ENCODE data around the gene RABGAP1.

Gene RABGAP1

DNA sequence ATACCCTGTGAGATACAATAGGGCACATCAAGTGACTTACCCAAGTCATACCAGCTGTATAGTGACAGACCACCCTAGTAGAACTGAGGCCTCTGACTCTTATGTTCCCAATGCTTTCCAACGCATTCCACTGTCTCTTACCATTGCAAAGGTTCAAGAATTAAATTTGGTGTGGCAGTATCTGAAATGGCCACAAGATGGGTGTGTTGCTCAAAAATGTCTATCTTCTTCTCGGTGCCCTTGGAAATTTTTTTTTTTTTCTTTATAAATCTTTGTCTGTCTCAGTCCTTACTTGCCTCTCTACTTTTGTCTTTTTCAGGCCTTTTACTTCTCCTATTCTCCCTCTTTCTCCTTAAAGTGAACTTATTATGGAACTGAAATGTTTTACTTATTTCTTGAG lies 141.0 kb downstream of the RABGAP1 start:
- FAIRE-seq (peak; percentile 20), DNase-seq (ENCODE audit: insufficient read length, low spot score) (no peak)
- TF ChIP-seq POLR2AphosphoS5 (IDR thresholded peaks at IDR 0.05; ENCODE audit: low read depth, low read length) (no peak), TAF1 (IDR thresholded peaks at IDR 0.05; ENCODE audit: low read depth, low read length) (no peak), POU2F2 (IDR thresholded peaks at IDR 0.05; ENCODE audit: low read depth, low read length) (no peak), SPI1 (IDR thresholded peaks at IDR 0.05; ENCODE audit: low read depth, low read length) (no peak), PAX5 (IDR thresholded peaks at IDR 0.05; ENCODE audit: insufficient read depth, low read length, severe bottlenecking) (no peak), POLR2A (IDR thresholded peaks at IDR 0.05; ENCODE audit: low read depth, low read length) (no peak)

DNA sequence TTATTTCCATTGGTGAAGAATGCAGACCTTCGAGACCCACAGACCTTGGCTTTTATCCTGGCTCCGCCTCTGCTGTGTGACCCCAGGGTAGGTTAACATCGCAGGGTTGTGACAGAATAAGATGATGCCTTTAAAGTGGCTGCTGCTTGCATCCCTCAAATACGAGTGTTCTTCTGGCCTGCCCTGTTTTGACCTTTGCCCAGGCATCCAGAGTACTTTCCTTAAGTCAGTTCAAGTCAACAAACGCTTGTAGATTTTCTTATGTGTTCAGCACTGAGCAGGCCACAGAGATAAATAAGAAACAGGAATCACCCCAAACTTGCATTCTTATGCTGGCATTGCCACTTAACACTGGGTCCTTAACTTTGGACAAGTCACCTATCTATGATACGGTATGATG lies 142.9 kb downstream of the RABGAP1 start:
- no peak for FAIRE-seq
- TF ChIP-seq SPI1 (IDR thresholded peaks at IDR 0.05; ENCODE audit: low read depth, low read length) (no peak), TAF1 (IDR thresholded peaks at IDR 0.05; ENCODE audit: low read depth, low read length) (no peak), PAX5 (IDR thresholded peaks at IDR 0.05; ENCODE audit: insufficient read depth, low read length, severe bottlenecking) (no peak), POU2F2 (IDR thresholded peaks at IDR 0.05; ENCODE audit: low read depth, low read length) (no peak), POLR2AphosphoS5 (IDR thresholded peaks at IDR 0.05; ENCODE audit: low read depth, low read length) (no peak), POLR2A (IDR thresholded peaks at IDR 0.05; ENCODE audit: low read depth, low read length) (no peak)
- no peak for DNase-seq (ENCODE audit: insufficient read length, low spot score)

GRCh38 chr9:123084256-123084655 lies 143.4 kb downstream of the RABGAP1 start:
- no peak for FAIRE-seq
- no peak for DNase-seq (ENCODE audit: insufficient read length, low spot score)
- no peak for TF ChIP-seq PAX5 (IDR thresholded peaks at IDR 0.05; ENCODE audit: insufficient read depth, low read length, severe bottlenecking)
- TF ChIP-seq SPI1 (IDR thresholded peaks at IDR 0.05; ENCODE audit: low read depth, low read length) = no peak
- TF ChIP-seq POLR2A (IDR thresholded peaks at IDR 0.05; ENCODE audit: low read depth, low read length) = no peak
- TF ChIP-seq POLR2AphosphoS5 (IDR thresholded peaks at IDR 0.05; ENCODE audit: low read depth, low read length) = no peak
- TF ChIP-seq POU2F2 (IDR thresholded peaks at IDR 0.05; ENCODE audit: low read depth, low read length) = no peak

DNA sequence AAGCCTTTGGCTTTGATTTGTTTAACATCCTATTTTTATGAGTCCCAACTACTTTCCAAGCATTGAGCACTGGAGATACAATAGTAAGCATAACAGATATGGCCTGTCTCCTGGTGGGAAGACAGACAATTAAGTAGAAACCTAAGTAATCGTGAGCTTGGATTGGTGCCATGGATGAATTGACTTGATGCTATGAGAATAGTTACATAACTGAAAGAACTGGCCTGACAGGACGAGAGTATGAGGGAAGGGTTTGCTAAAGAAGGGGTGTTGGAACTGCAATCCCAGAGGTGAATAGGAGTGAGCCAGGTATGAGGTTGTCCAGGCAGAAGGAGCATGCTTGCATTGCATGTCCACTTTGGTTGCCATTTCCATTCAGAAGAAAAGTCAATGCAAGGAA lies 145.1 kb downstream of the RABGAP1 start:
- FAIRE-seq (no peak), DNase-seq (ENCODE audit: insufficient read length, low spot score) (no peak)
- TF ChIP-seq TAF1 (IDR thresholded peaks at IDR 0.05; ENCODE audit: low read depth, low read length) (no peak), POLR2A (IDR thresholded peaks at IDR 0.05; ENCODE audit: low read depth, low read length) (no peak), PAX5 (IDR thresholded peaks at IDR 0.05; ENCODE audit: insufficient read depth, low read length, severe bottlenecking) (no peak), SPI1 (IDR thresholded peaks at IDR 0.05; ENCODE audit: low read depth, low read length) (no peak), POU2F2 (IDR thresholded peaks at IDR 0.05; ENCODE audit: low read depth, low read length) (no peak), POLR2AphosphoS5 (IDR thresholded peaks at IDR 0.05; ENCODE audit: low read depth, low read length) (no peak)

- FAIRE-seq (no peak), DNase-seq (ENCODE audit: insufficient read length, low spot score) (no peak)
- TF ChIP-seq SPI1 (IDR thresholded peaks at IDR 0.05; ENCODE audit: low read depth, low read length) (no peak), TAF1 (IDR thresholded peaks at IDR 0.05; ENCODE audit: low read depth, low read length) (no peak), POLR2A (IDR thresholded peaks at IDR 0.05; ENCODE audit: low read depth, low read length) (no peak), POU2F2 (IDR thresholded peaks at IDR 0.05; ENCODE audit: low read depth, low read length) (no peak), POLR2AphosphoS5 (IDR thresholded peaks at IDR 0.05; ENCODE audit: low read depth, low read length) (no peak), PAX5 (IDR thresholded peaks at IDR 0.05; ENCODE audit: insufficient read depth, low read length, severe bottlenecking) (no peak)
Measured at GRCh38 chr9:123087359-123087888, 146.6 kb downstream of the RABGAP1 start.

- DNase-seq (ENCODE audit: insufficient read length, low spot score) = no peak
- peak; percentile 59 for FAIRE-seq
Measured at GRCh38 chr9:123089040-123089439, 148.2 kb downstream of the RABGAP1 start.

DNA sequence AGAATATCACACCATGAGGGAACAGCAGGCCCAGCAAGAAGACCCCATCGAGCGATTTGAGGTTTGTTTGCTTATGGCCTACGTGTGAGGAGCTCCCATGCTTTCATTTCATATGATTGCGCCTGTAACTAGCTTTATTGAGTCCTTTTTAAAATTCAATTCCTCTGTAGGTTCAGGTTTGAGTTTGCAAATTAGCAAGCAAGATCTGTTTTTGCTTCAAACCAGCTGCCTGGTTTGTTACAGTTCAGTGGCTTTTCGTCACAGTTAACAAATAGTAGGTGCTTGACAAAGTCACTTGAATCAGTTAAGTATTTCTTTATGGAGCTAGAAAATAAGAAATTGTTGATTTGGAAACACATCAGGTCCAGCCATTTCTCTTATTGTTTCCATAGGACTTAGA lies 149.0 kb downstream of the RABGAP1 start:
- DNase-seq (ENCODE audit: insufficient read length, low spot score) (no peak), FAIRE-seq (peak; percentile 59)
- TF ChIP-seq POLR2A (IDR thresholded peaks at IDR 0.05; ENCODE audit: low read depth, low read length) (no peak), PAX5 (IDR thresholded peaks at IDR 0.05; ENCODE audit: insufficient read depth, low read length, severe bottlenecking) (no peak), SPI1 (IDR thresholded peaks at IDR 0.05; ENCODE audit: low read depth, low read length) (no peak), POU2F2 (IDR thresholded peaks at IDR 0.05; ENCODE audit: low read depth, low read length) (no peak), POLR2AphosphoS5 (IDR thresholded peaks at IDR 0.05; ENCODE audit: low read depth, low read length) (no peak), TAF1 (IDR thresholded peaks at IDR 0.05; ENCODE audit: low read depth, low read length) (no peak)

More at GRCh38 chr9:123089040-123089439, 148.2 kb downstream of the RABGAP1 start:
- TF ChIP-seq SPI1 (IDR thresholded peaks at IDR 0.05; ENCODE audit: low read depth, low read length) (no peak), PAX5 (IDR thresholded peaks at IDR 0.05; ENCODE audit: insufficient read depth, low read length, severe bottlenecking) (no peak), POLR2A (IDR thresholded peaks at IDR 0.05; ENCODE audit: low read depth, low read length) (no peak), POU2F2 (IDR thresholded peaks at IDR 0.05; ENCODE audit: low read depth, low read length) (no peak), TAF1 (IDR thresholded peaks at IDR 0.05; ENCODE audit: low read depth, low read length) (no peak), POLR2AphosphoS5 (IDR thresholded peaks at IDR 0.05; ENCODE audit: low read depth, low read length) (no peak)

DNA sequence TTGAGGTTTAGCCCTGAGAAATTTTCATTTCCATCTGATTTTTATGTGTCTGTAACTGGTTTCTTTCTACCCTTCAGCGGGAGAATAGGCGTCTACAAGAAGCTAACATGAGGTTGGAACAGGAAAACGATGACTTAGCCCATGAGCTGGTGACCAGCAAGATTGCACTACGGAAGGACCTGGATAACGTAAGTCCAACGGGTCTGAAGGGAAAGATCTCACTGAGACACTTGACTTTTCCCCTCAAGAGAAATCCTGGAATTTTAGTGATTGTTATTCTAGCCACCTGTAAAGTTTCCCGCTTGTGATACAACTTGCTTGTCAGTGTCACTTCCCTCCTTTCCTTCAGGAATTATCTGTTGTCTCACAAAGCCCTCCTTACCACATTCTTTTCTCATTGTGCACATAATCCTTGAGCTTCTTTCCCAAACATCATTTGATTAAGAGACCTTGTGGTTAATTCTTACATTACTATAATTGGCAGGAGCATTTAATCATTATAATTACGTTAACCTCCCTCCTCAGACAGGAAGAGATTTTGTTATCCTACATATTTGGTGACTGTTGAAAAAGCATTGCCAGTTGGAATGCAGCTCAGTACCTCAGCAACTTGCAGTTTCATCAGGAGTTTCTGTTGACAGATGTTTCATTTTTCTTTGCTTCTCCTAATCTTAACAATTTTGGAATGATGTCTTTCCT lies 149.5 kb downstream of the RABGAP1 start:
- DNase-seq (ENCODE audit: insufficient read length, low spot score) (no peak), FAIRE-seq (peak; percentile 45)
- TF ChIP-seq SPI1 (IDR thresholded peaks at IDR 0.05; ENCODE audit: low read depth, low read length) = no peak
- TF ChIP-seq POLR2A (IDR thresholded peaks at IDR 0.05; ENCODE audit: low read depth, low read length) = no peak
- no peak for TF ChIP-seq PAX5 (IDR thresholded peaks at IDR 0.05; ENCODE audit: insufficient read depth, low read length, severe bottlenecking)
- no peak for TF ChIP-seq TAF1 (IDR thresholded peaks at IDR 0.05; ENCODE audit: low read depth, low read length)
- TF ChIP-seq POU2F2 (IDR thresholded peaks at IDR 0.05; ENCODE audit: low read depth, low read length) = no peak
- no peak for TF ChIP-seq POLR2AphosphoS5 (IDR thresholded peaks at IDR 0.05; ENCODE audit: low read depth, low read length)

DNA sequence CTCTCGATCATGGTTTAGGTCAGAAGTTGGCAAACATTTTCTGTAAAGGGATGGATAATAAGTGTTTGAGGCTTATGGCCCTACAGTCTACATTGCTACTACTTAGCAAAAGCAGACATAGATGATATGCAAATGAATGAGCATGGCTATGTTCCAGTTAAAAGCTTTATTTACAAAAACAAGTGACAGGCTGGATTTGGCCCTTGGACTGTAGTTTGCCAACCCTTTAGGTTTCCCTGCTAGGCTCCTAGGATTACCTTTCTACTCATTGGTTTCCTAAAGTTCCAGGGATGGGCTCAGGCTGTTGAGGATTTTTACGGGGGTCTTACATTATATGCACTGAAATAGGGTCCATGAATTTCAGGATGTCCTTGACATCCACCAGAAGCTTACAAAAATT lies 150.1 kb downstream of the RABGAP1 start:
- TF ChIP-seq POU2F2 (IDR thresholded peaks at IDR 0.05; ENCODE audit: low read depth, low read length) (no peak), SPI1 (IDR thresholded peaks at IDR 0.05; ENCODE audit: low read depth, low read length) (no peak), POLR2A (IDR thresholded peaks at IDR 0.05; ENCODE audit: low read depth, low read length) (no peak), TAF1 (IDR thresholded peaks at IDR 0.05; ENCODE audit: low read depth, low read length) (no peak), POLR2AphosphoS5 (IDR thresholded peaks at IDR 0.05; ENCODE audit: low read depth, low read length) (no peak), PAX5 (IDR thresholded peaks at IDR 0.05; ENCODE audit: insufficient read depth, low read length, severe bottlenecking) (no peak)
- DNase-seq (ENCODE audit: insufficient read length, low spot score) = no peak
- peak; percentile 33 for FAIRE-seq

All from GM12891 (cell line).